Measurements from ENCODE around the gene PLEKHN1.

Gene PLEKHN1

GRCh38 chr1:1004780-1005697 is 38.8 kb downstream of the PLEKHN1 start (continued):
- TF ChIP-seq WT1 (tag by site-specific recombination; IDR thresholded peaks at IDR 0.05) (no peak; the same call in 1 of the 2 replicates), ZBTB26 (tag by site-specific recombination; optimal IDR thresholded peaks at IDR 0.05) (peak; percentile 7), HIC1 (tag by site-specific recombination; IDR thresholded peaks at IDR 0.05) (peak; percentile 52), ZNF600 (tag by site-specific recombination; IDR thresholded peaks at IDR 0.05) (peak; percentile 96), ZNF19 (tag by site-specific recombination; IDR thresholded peaks at IDR 0.05; ENCODE audit: low read depth) (no peak), ZNF514 (tag by site-specific recombination; IDR thresholded peaks at IDR 0.05) (no peak), ZNF133 (tag by site-specific recombination; IDR thresholded peaks at IDR 0.05) (no peak), ZFHX2 (tag by site-specific recombination; conservative IDR thresholded peaks at IDR 0.05) (peak; percentile 53)
- TF ChIP-seq, protein P1, sequence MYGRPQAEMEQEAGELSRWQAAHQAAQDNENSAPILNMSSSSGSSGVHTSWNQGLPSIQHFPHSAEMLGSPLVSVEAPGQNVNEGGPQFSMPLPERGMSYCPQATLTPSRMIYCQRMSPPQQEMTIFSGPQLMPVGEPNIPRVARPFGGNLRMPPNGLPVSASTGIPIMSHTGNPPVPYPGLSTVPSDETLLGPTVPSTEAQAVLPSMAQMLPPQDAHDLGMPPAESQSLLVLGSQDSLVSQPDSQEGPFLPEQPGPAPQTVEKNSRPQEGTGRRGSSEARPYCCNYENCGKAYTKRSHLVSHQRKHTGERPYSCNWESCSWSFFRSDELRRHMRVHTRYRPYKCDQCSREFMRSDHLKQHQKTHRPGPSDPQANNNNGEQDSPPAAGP (tag by site-specific recombination; IDR thresholded peaks at IDR 0.05) = peak; percentile 14; the same call in 1 of the 2 replicates

DNA sequence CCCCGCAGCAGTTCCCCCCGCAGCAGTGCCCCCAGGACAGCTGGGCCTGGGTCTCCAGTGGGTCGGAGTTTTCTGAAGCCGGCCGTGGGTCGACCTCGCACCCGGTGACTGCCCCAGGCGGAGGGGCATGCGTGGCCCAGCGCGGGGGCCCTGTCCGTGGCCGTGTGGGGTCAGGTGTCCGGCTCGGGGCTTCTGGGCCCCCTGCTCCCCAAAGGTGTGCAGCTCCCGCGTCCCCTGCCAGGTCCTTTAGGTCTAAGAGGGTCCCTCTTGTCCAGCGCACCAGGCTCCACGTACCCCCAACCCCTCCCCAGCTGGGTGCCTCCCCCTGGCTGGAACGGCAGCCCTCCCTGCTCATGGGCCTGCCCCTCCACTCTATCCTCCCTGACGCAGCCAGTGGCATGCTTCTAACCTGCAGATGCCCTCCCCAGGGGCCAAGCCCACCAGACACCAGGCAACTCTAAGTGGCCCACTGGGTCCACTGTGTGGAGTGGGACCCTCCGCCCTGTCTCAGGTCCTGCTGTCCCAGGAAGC is 39.6 kb downstream of the PLEKHN1 start:
- ChIA-PET CTCF (interaction anchor here (1.0 to 1.2 kb wide), 2 partner anchors 9 to 58 kb away, joined by 4 to 5 read pairs; no protein-coding TSS in a partner anchor), POLR2A (no interaction called here)
- TF ChIP-seq GLIS2 (tag by site-specific recombination; IDR thresholded peaks at IDR 0.05) = peak; percentile 47
- TF ChIP-seq, protein P2, sequence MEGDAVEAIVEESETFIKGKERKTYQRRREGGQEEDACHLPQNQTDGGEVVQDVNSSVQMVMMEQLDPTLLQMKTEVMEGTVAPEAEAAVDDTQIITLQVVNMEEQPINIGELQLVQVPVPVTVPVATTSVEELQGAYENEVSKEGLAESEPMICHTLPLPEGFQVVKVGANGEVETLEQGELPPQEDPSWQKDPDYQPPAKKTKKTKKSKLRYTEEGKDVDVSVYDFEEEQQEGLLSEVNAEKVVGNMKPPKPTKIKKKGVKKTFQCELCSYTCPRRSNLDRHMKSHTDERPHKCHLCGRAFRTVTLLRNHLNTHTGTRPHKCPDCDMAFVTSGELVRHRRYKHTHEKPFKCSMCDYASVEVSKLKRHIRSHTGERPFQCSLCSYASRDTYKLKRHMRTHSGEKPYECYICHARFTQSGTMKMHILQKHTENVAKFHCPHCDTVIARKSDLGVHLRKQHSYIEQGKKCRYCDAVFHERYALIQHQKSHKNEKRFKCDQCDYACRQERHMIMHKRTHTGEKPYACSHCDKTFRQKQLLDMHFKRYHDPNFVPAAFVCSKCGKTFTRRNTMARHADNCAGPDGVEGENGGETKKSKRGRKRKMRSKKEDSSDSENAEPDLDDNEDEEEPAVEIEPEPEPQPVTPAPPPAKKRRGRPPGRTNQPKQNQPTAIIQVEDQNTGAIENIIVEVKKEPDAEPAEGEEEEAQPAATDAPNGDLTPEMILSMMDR (tag by site-specific recombination; IDR thresholded peaks at IDR 0.05) = no peak
- TF ChIP-seq, protein P3, sequence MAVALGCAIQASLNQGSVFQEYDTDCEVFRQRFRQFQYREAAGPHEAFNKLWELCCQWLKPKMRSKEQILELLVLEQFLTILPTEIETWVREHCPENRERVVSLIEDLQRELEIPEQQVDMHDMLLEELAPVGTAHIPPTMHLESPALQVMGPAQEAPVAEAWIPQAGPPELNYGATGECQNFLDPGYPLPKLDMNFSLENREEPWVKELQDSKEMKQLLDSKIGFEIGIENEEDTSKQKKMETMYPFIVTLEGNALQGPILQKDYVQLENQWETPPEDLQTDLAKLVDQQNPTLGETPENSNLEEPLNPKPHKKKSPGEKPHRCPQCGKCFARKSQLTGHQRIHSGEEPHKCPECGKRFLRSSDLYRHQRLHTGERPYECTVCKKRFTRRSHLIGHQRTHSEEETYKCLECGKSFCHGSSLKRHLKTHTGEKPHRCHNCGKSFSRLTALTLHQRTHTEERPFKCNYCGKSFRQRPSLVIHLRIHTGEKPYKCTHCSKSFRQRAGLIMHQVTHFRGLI (tag by site-specific recombination; IDR thresholded peaks at IDR 0.05) = no peak
- TF ChIP-seq ZBTB21 (tag by site-specific recombination; IDR thresholded peaks at IDR 0.05) = no peak
- no peak for TF ChIP-seq ZNF660 (tag by site-specific recombination; IDR thresholded peaks at IDR 0.05)
- TF ChIP-seq KLF16 (tag by site-specific recombination; IDR thresholded peaks at IDR 0.05) = no peak
- no peak for TF ChIP-seq ZNF658 (tag by site-specific recombination; IDR thresholded peaks at IDR 0.05)
- peak; percentile 36; the same call in 1 of the 2 replicates for TF ChIP-seq ZBTB7A (tag by site-specific recombination; IDR thresholded peaks at IDR 0.05; ENCODE audit: low read depth)
- no peak for TF ChIP-seq ZBTB8A (tag by site-specific recombination; IDR thresholded peaks at IDR 0.05)
- TF ChIP-seq, protein P4, sequence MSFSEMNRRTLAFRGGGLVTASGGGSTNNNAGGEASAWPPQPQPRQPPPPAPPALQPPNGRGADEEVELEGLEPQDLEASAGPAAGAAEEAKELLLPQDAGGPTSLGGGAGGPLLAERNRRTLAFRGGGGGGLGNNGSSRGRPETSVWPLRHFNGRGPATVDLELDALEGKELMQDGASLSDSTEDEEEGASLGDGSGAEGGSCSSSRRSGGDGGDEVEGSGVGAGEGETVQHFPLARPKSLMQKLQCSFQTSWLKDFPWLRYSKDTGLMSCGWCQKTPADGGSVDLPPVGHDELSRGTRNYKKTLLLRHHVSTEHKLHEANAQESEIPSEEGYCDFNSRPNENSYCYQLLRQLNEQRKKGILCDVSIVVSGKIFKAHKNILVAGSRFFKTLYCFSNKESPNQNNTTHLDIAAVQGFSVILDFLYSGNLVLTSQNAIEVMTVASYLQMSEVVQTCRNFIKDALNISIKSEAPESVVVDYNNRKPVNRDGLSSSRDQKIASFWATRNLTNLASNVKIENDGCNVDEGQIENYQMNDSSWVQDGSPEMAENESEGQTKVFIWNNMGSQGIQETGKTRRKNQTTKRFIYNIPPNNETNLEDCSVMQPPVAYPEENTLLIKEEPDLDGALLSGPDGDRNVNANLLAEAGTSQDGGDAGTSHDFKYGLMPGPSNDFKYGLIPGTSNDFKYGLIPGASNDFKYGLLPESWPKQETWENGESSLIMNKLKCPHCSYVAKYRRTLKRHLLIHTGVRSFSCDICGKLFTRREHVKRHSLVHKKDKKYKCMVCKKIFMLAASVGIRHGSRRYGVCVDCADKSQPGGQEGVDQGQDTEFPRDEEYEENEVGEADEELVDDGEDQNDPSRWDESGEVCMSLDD (tag by site-specific recombination; IDR thresholded peaks at IDR 0.05) = no peak
- TF ChIP-seq ZBTB49 (tag by site-specific recombination; IDR thresholded peaks at IDR 0.05; ENCODE audit: low read depth) = no peak
- TF ChIP-seq ZFHX2 (tag by site-specific recombination; conservative IDR thresholded peaks at IDR 0.05) = no peak
- no peak for TF ChIP-seq ZNF16 (tag by site-specific recombination; IDR thresholded peaks at IDR 0.05; ENCODE audit: low read depth)
- Histone ChIP-seq H3K9me3 (ENCODE audit: control insufficient read depth, insufficient read depth, low read depth, low read length) (no peaks in the 10 kb centered on the region), H3K4me3 (ENCODE audit: low read depth, low read length) (no peak overlapping the region), H3K36me3 (ENCODE audit: control insufficient read depth in 2 of 2, insufficient read depth in 1 of 2, low read length in 2 of 2) (peaks cover 3 to 19% of the 10 kb centered on the region in 2 experiments; a peak in 2 of 3 replicates), H3K27ac (ENCODE audit: extremely low read depth, low read depth, low read length) (no peak overlapping the region), H3K4me1 (ENCODE audit: control insufficient read depth, insufficient read depth, low read length) (no peaks in the 10 kb centered on the region)

All from HEK293 (cell line).